HepG2 (cell line): ENCODE data around the gene PPP1R8. TPM values are rescaled to one million over a fixed set of nuclear protein-coding genes. Genes with fewer than 3 reads are reported as not detected.

ENCODE experiments used
- ATAC-seq: fragments of 200-7000 bp; cut with Tn5 transposase; 3 replicates; pipeline ENCODE4 v1.9.1; 2020; ENCODE audit warnings: mild to moderate bottlenecking, moderate library complexity
- BruUV-seq: library from RNA; stranded (reverse); fragments of 400-500 nt; replicated peaks from 2 replicates; lab custom pipeline; 2021; lab: Mats Ljungman, UMichigan
- CTCF ChIA-PET: fragments of 300-600 bp; formaldehyde crosslinking; extraction: SDS; loops from one replicate; lab custom pipeline; 2021; ENCODE audit warnings: low total read pairs, inconsistent platforms, low intra/inter-chr PET ratio; lab: Yijun Ruan, JAX
- POLR2A ChIA-PET: fragments of 350-600 bp; sonication (Branson Sonifier 250); formaldehyde crosslinking; loops from one replicate; lab custom pipeline; 2020; ENCODE audit warnings: antibody characterized with exemption, inconsistent platforms; lab: Yijun Ruan, JAX
- DNase-seq: peaks from one replicate; pipeline ENCODE4 v3.0.0-alpha.2; 2015; ENCODE audit warnings: low spot score
- FAIRE-seq: peaks from 3 replicates; lab custom pipeline; 2011; peaks lifted over from hg19 to GRCh38; lab: Jason Lieb, UNC
- H2AFZ ChIP-seq: one replicate; pipeline ENCODE4 v1.6.1; 2011; ENCODE audit warnings: low read length, inconsistent platforms
- H3K27ac ChIP-seq: fragments of 300-600 bp; 3 replicates; pipeline ENCODE4 v1.8.0; 2011; ENCODE audit warnings: mixed run types, mild to moderate bottlenecking, mixed read lengths, low read length, inconsistent platforms; ENCODE audit not compliant: insufficient read depth; ENCODE audit errors: extremely low read length
- H3K27me3 ChIP-seq, 2 experiments: fragments of 200-600 bp in 1 of 2; 2 replicates in 1 of 2; 3 replicates in 1 of 2; pipeline versions ENCODE4 v1.6.0 to v1.8.0; 2011; ENCODE audit warnings: low read length in 2 of 2, mild to moderate bottlenecking in 2 of 2, moderate library complexity in 2 of 2, inconsistent platforms in 1 of 2; ENCODE audit not compliant: insufficient read depth in 2 of 2, control insufficient read depth in 1 of 2
- H3K36me3 ChIP-seq, 2 experiments: fragments of 200-600 bp in 1 of 2; replicated peaks in 1 of 2; 2 replicates in 1 of 2; 3 replicates in 1 of 2; pipeline versions ENCODE4 v1.5.1 to v1.8.0; 2011; ENCODE audit warnings: low read length in 2 of 2, inconsistent platforms in 1 of 2; ENCODE audit not compliant: insufficient read depth in 2 of 2, control insufficient read depth in 1 of 2
- H3K4me1 ChIP-seq: 2 replicates; pipeline ENCODE4 v1.5.1; 2012; ENCODE audit warnings: low read length, inconsistent platforms; ENCODE audit not compliant: insufficient read depth
- H3K4me2 ChIP-seq: 2 replicates; pipeline ENCODE4 v1.6.0; 2011; ENCODE audit warnings: low read depth, low read length, inconsistent platforms
- H3K4me3 ChIP-seq, 3 experiments: fragments of 200-600 bp in 1 of 3; sonication (generic), shearing (Covaris generic) in 1 of 3; replicated peaks in 1 of 3; 2 replicates each; pipeline ENCODE4 v1.5.1; 2011 to 2016; ENCODE audit warnings: low read length in 3 of 3, inconsistent platforms in 2 of 3, low read depth in 2 of 3, mild to moderate bottlenecking in 2 of 3, control low read depth in 1 of 3, mixed read lengths in 1 of 3; ENCODE audit not compliant: insufficient read depth in 1 of 3
- H3K79me2 ChIP-seq: one replicate; pipeline ENCODE4 v1.6.1; 2011; ENCODE audit warnings: low read length, inconsistent platforms; ENCODE audit not compliant: insufficient read depth
- H3K9ac ChIP-seq: 2 replicates; pipeline ENCODE4 v1.6.0; 2011; ENCODE audit warnings: mild to moderate bottlenecking, low read depth, low read length, inconsistent platforms; ENCODE audit not compliant: insufficient read depth
- H3K9me3 ChIP-seq: 2 replicates; pipeline ENCODE4 v1.5.1; 2012; ENCODE audit warnings: mild to moderate bottlenecking, low read length
- H4K20me1 ChIP-seq: 2 replicates; pipeline ENCODE4 v1.6.0; 2011; ENCODE audit warnings: inconsistent platforms, mild to moderate bottlenecking, low read length, moderate library complexity; ENCODE audit not compliant: insufficient read depth
- EEA1 ChIP-seq: sonication (generic); formaldehyde crosslinking; IDR thresholded peaks from 2 replicates; pipeline ENCODE4 v1.5.1; 2020; ENCODE audit warnings: mild to moderate bottlenecking, missing genetic modification reagents, borderline replicate concordance
- IRX3 ChIP-seq: sonication (generic); formaldehyde crosslinking; IDR thresholded peaks from 2 replicates; pipeline ENCODE4 v1.8.1; 2023; ENCODE audit warnings: mild to moderate bottlenecking, low read depth, missing genetic modification reagents, borderline replicate concordance
- KLF13 ChIP-seq: sonication (generic); formaldehyde crosslinking; IDR thresholded peaks from 2 replicates; pipeline ENCODE4 v1.4.0; 2020; ENCODE audit warnings: mild to moderate bottlenecking, missing genetic modification reagents
- NFIC ChIP-seq: IDR thresholded peaks from 2 replicates; pipeline ENCODE4 v1.6.1; 2012; ENCODE audit warnings: mild to moderate bottlenecking, low read length, inconsistent platforms
- PBX2 ChIP-seq: IDR thresholded peaks from 2 replicates; pipeline ENCODE4 v1.6.1; 2016; ENCODE audit warnings: control low read depth
- PCBP1 ChIP-seq: fragments of 200-400 bp; formaldehyde crosslinking; IDR thresholded peaks from 2 replicates; pipeline ENCODE4 v1.6.1; 2017; ENCODE audit warnings: mild to moderate bottlenecking, low read depth, low read length, borderline replicate concordance
- PRDM15 ChIP-seq: sonication (generic); formaldehyde crosslinking; IDR thresholded peaks from 2 replicates; pipeline ENCODE4 v1.4.0; 2020; ENCODE audit warnings: missing genetic modification reagents
- PTBP1 ChIP-seq: fragments of 200-400 bp; formaldehyde crosslinking; IDR thresholded peaks from 2 replicates; pipeline ENCODE4 v1.6.1; 2018; ENCODE audit warnings: low read length, low read depth; ENCODE audit not compliant: poor library complexity, severe bottlenecking
- SMAD3 ChIP-seq: sonication (generic); formaldehyde crosslinking; IDR thresholded peaks from 2 replicates; pipeline ENCODE4 v1.4.0; 2020; ENCODE audit warnings: missing genetic modification reagents
- SNAPC2 ChIP-seq: sonication (generic); formaldehyde crosslinking; IDR thresholded peaks from 2 replicates; pipeline ENCODE4 v1.8.1; 2022; ENCODE audit warnings: mild to moderate bottlenecking, missing genetic modification reagents
- SRSF1 ChIP-seq: fragments of 200-400 bp; formaldehyde crosslinking; optimal IDR thresholded peaks from 2 replicates; pipeline ENCODE3; 2017; ENCODE audit warnings: mild to moderate bottlenecking, low read depth, low read length, moderate library complexity
- USF2 ChIP-seq, 2 experiments: sonication (generic) in 1 of 2; formaldehyde crosslinking in 1 of 2; IDR thresholded peaks; 2 replicates each; pipeline versions ENCODE4 v1.5.1 to v1.6.1; 2011 to 2020; ENCODE audit warnings: borderline replicate concordance in 1 of 2, low read depth in 1 of 2, low read length in 1 of 2, mild to moderate bottlenecking in 1 of 2, missing genetic modification reagents in 1 of 2, moderate library complexity in 1 of 2
- ZNF180 ChIP-seq: sonication (generic); formaldehyde crosslinking; IDR thresholded peaks from 2 replicates; pipeline ENCODE4 v1.4.0; 2020; ENCODE audit warnings: low read depth, missing genetic modification reagents, borderline replicate concordance
- ZNF331 ChIP-seq: sonication (generic); formaldehyde crosslinking; IDR thresholded peaks from 2 replicates; pipeline ENCODE4 v1.4.0; 2020; ENCODE audit warnings: missing genetic modification reagents
- ZNF776 ChIP-seq: sonication (generic); formaldehyde crosslinking; IDR thresholded peaks from 2 replicates; pipeline ENCODE4 v1.4.0; 2020; ENCODE audit warnings: mild to moderate bottlenecking, missing genetic modification reagents
- WGBS: methylation state at CpG from one replicate; pipeline ENCODE4 v1.1.6; 2017; ENCODE audit warnings: low lambda C conversion rate; 5-methylcytosine and 5-hydroxymethylcytosine counted together
- in situ Hi-C: cut with HindIII; loops from 2 replicates; pipeline ENCODE4 v1.10.0; 2017; ENCODE audit warnings: low pct_unique_long_range_greater_than_20kb; ENCODE audit not compliant: extremely low pct_ligation_motif_present
- intact Hi-C: fragments of 100-400 bp; cut with micrococcal nuclease; formaldehyde crosslinking; loops from one replicate; pipeline ENCODE4 v1.10.0; 2022; ENCODE audit not compliant: unreplicated experiment
- polyA plus RNA-seq, 8 experiments: library from polyadenylated mRNA; depleted of rRNA in 3 of 8; stranded (reverse) in 7 of 8; unstranded in 1 of 8; fragments of >200 nt; fragmentation: Illumina TruSeq in 4 of 8; extraction: Trizol in 4 of 8; gene quantifications; 2 replicates each; pipeline versions ENCODE4 v1.2.1 to v1.2.3, GENCODE V29; 2011 to 2016; ENCODE audit warnings: low read depth in 4 of 8, missing spikeins in 1 of 8, mixed read lengths in 1 of 8; ENCODE audit not compliant: insufficient read depth in 1 of 8
- total RNA-seq, 5 experiments: library from RNA; depleted of rRNA; stranded (reverse); fragments of >200 nt; fragmentation: Illumina TruSeq; extraction: Trizol; gene quantifications; 2 replicates each; pipeline ENCODE4 v1.2.3, GENCODE V29; 2016; ENCODE audit warnings: low read depth in 1 of 5

Gene PPP1R8
- total and polyA plus RNA-seq, 2 of the 13 experiments (the other 11 are each of a cell fraction or from before 2014, with no cell fraction given), result 38.3 to 62.2 TPM

- Histone ChIP-seq H3K4me1 (peaks cover 15% of the 10 kb centered on the region), H2AFZ (no peak overlapping the region), H3K4me3 (no peak overlapping the region), H4K20me1 (no peaks in the 10 kb centered on the region), H3K27me3 (no peaks in the 10 kb centered on the region), H3K36me3 (peaks cover 0 to 9% of the 10 kb centered on the region in 2 experiments; a peak in 2 of 5 replicates), H3K79me2 (no peaks in the 10 kb centered on the region), H3K9me3 (no peaks in the 10 kb centered on the region), H3K4me2 (no peak overlapping the region), H3K9ac (no peak overlapping the region), H3K27ac (no peak overlapping the region)
- no peak for FAIRE-seq
- in situ Hi-C loops (no loop called here), intact Hi-C loops (no loop called here)
- CTCF ChIA-PET, result no interaction called here
- DNase-seq, result no peak
- ATAC-seq, result no peak
- BruUV-seq, result no TSS peak
- POLR2A ChIA-PET, result no interaction called here
- TF ChIP-seq SMAD3 (CRISPR knock-in tag), result no peak
- no peak for TF ChIP-seq PRDM15
- TF ChIP-seq ZNF180 (CRISPR knock-in tag), result no peak
- no peak for TF ChIP-seq EEA1 (CRISPR knock-in tag)
- TF ChIP-seq USF2 (IDR thresholded peaks at IDR 0.05; ENCODE audit: low read depth, low read length), result no peak
- no peak for TF ChIP-seq USF2 (CRISPR knock-in tag; IDR thresholded peaks at IDR 0.05; ENCODE audit: borderline replicate concordance)
- no peak for TF ChIP-seq NFIC
- TF ChIP-seq ZNF331 (CRISPR knock-in tag), result no peak
- no peak for TF ChIP-seq SRSF1
- no peak for TF ChIP-seq PBX2 (CRISPR knock-in tag)
- no peak for TF ChIP-seq SNAPC2 (CRISPR knock-in tag)
- TF ChIP-seq IRX3, result no peak
- no peak for TF ChIP-seq PTBP1
- TF ChIP-seq KLF13 (CRISPR knock-in tag), result no peak
- no peak for TF ChIP-seq ZNF776 (CRISPR knock-in tag)
- TF ChIP-seq PCBP1, result no peak
- 99% methylated on average over 8 of the region's 8 CpGs for WGBS
These were observed 8.7 kb upstream of the PPP1R8 start for GRCh38 chr1:27821761-27822315.
